ENCODE measurements around the gene CCDC141. TPM values are rescaled to one million over a fixed set of nuclear protein-coding genes. Genes with fewer than 3 reads are reported as not detected.

Gene CCDC141
- total RNA-seq, 1 donor from 2014 or later: 1.2 TPM

- Mint-ChIP-seq H3K27me3 (ENCODE audit: low read depth) (peaks cover 4% of the 10 kb centered on the region), H3K27ac (no peak overlapping the region), H3K36me3 (no peaks in the 10 kb centered on the region)
These were observed 220.0 kb downstream of the CCDC141 start for GRCh38 chr2:178829981-178830380.

GRCh38 chr2:178829299-178829960 is 220.5 kb downstream of the CCDC141 start:
- TF ChIP-seq CTCF (IDR thresholded peaks at IDR 0.05; ENCODE audit: unreplicated experiment): no peak
- no peak for DNase-seq (ENCODE audit: low spot score in 2 of 2, unreplicated experiment in 2 of 2)
- H3K4me3 Mint-ChIP-seq: no peak overlapping the region
- peak overlapping the region; percentile 14 for H3K27ac Mint-ChIP-seq
- peaks cover 8% of the 10 kb centered on the region for H3K9me3 Mint-ChIP-seq
- no peaks in the 10 kb centered on the region for H3K36me3 Mint-ChIP-seq
- H3K4me1 Mint-ChIP-seq: peaks cover 8% of the 10 kb centered on the region
- H3K27me3 Mint-ChIP-seq (ENCODE audit: low read depth): peaks cover 4% of the 10 kb centered on the region

More at GRCh38 chr2:178829981-178830380, 220.0 kb downstream of the CCDC141 start:
- Mint-ChIP-seq H3K4me1 (peaks cover 8% of the 10 kb centered on the region), H3K4me3 (no peak overlapping the region), H3K9me3 (peaks cover 8% of the 10 kb centered on the region)
- no peak for DNase-seq (ENCODE audit: low spot score in 2 of 2, unreplicated experiment in 2 of 2)
- TF ChIP-seq CTCF (IDR thresholded peaks at IDR 0.05; ENCODE audit: unreplicated experiment): no peak

GRCh38 chr2:178828486-178828881 is 221.5 kb downstream of the CCDC141 start:
- H3K27ac Mint-ChIP-seq: no peak overlapping the region
- H3K27me3 Mint-ChIP-seq (ENCODE audit: low read depth): peaks cover 4% of the 10 kb centered on the region
- no peaks in the 10 kb centered on the region for H3K36me3 Mint-ChIP-seq
- H3K4me3 Mint-ChIP-seq: no peak overlapping the region
- H3K9me3 Mint-ChIP-seq: peaks cover 8% of the 10 kb centered on the region
- DNase-seq (ENCODE audit: low spot score in 2 of 2, unreplicated experiment in 2 of 2): no peak
- peaks cover 8% of the 10 kb centered on the region for H3K4me1 Mint-ChIP-seq
- no peak for TF ChIP-seq CTCF (IDR thresholded peaks at IDR 0.05; ENCODE audit: unreplicated experiment)

- DNase-seq (ENCODE audit: low spot score in 2 of 2, unreplicated experiment in 2 of 2): no peak
- H3K4me1 Mint-ChIP-seq: peaks cover 8% of the 10 kb centered on the region
- H3K9me3 Mint-ChIP-seq: peaks cover 8% of the 10 kb centered on the region
- H3K4me3 Mint-ChIP-seq: no peak overlapping the region
- no peak for TF ChIP-seq CTCF (IDR thresholded peaks at IDR 0.05; ENCODE audit: unreplicated experiment)
- no peaks in the 10 kb centered on the region for H3K36me3 Mint-ChIP-seq
- peaks cover 3% of the 10 kb centered on the region for H3K27me3 Mint-ChIP-seq (ENCODE audit: low read depth)
- H3K27ac Mint-ChIP-seq: no peak overlapping the region
These were observed 222.0 kb downstream of the CCDC141 start for GRCh38 chr2:178827739-178828485.

GRCh38 chr2:178827111-178827510 is 222.8 kb downstream of the CCDC141 start:
- DNase-seq (ENCODE audit: low spot score in 2 of 2, unreplicated experiment in 2 of 2): no peak
- Mint-ChIP-seq H3K27me3 (ENCODE audit: low read depth) (peaks cover 3% of the 10 kb centered on the region), H3K27ac (no peak overlapping the region), H3K4me1 (peaks cover 8% of the 10 kb centered on the region), H3K36me3 (no peaks in the 10 kb centered on the region), H3K4me3 (no peak overlapping the region), H3K9me3 (peaks cover 8% of the 10 kb centered on the region)
- TF ChIP-seq CTCF (IDR thresholded peaks at IDR 0.05; ENCODE audit: unreplicated experiment): no peak

Data from mesothelial cell of epicardium (in vitro differentiated cells).